ENCODE results near the gene CHST9. TPM values are rescaled to one million over a fixed set of nuclear protein-coding genes. Genes with fewer than 3 reads are reported as not detected.

CHST9 gene
- total and polyA plus RNA-seq, 2 donors (not counting 3 experiments of a cell fraction or from before 2014, with no cell fraction given) = not detected

DNA sequence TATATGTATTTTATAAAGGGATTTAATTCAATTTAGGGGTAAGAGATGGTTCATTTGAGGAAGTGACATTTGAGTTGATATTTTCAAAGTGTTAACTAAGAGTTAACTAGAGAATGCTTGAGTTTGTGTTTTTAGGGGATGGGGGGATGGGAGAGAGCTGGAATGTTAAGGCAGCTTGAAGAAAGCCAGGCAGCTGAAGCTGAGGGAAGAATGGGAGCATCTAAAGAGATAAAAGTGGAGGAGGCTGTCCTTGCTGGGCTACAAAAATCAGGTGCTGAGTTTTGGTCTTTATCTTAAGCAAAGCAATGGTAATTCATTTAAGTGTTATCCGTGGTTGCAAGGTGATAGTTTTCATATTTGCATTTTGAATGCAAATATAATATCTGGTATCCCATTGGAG is 9.2 kb downstream of the CHST9 start:
- no peak overlapping the region for H3K4me2 ChIP-seq (ENCODE audit: insufficient read depth, low read length)
- ChIA-PET CTCF (no interaction called here), POLR2A (no interaction called here)
- H3K36me3 ChIP-seq (ENCODE audit: control insufficient read depth in 2 of 2, extremely low read depth in 1 of 2, insufficient read depth in 2 of 2, low read length in 2 of 2) = no peaks in the 10 kb centered on the region
- no peaks in the 10 kb centered on the region for H4K20me1 ChIP-seq (replicated peaks; ENCODE audit: control insufficient read depth, extremely low read depth, insufficient read depth, low read length)
- no peaks in the 10 kb centered on the region for H3K9me3 ChIP-seq (replicated peaks; ENCODE audit: control insufficient read depth, insufficient read depth, low read length)
- H3K9ac ChIP-seq (replicated peaks; ENCODE audit: extremely low read depth, insufficient read depth, low read length) = no peak overlapping the region
- TF ChIP-seq MYC (IDR thresholded peaks at IDR 0.05; ENCODE audit: low read depth, low read length) (no peak), FOS (IDR thresholded peaks at IDR 0.05; ENCODE audit: borderline replicate concordance, insufficient read depth, low read length) (no peak), POLR2AphosphoS5 (IDR thresholded peaks at IDR 0.05; ENCODE audit: insufficient read depth, low read depth, low read length) (no peak)
- TF ChIP-seq, protein P1, sequence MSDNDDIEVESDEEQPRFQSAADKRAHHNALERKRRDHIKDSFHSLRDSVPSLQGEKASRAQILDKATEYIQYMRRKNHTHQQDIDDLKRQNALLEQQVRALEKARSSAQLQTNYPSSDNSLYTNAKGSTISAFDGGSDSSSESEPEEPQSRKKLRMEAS (IDR thresholded peaks at IDR 0.05; ENCODE audit: insufficient read depth, insufficient read length) = no peak
- TF ChIP-seq, protein P2, sequence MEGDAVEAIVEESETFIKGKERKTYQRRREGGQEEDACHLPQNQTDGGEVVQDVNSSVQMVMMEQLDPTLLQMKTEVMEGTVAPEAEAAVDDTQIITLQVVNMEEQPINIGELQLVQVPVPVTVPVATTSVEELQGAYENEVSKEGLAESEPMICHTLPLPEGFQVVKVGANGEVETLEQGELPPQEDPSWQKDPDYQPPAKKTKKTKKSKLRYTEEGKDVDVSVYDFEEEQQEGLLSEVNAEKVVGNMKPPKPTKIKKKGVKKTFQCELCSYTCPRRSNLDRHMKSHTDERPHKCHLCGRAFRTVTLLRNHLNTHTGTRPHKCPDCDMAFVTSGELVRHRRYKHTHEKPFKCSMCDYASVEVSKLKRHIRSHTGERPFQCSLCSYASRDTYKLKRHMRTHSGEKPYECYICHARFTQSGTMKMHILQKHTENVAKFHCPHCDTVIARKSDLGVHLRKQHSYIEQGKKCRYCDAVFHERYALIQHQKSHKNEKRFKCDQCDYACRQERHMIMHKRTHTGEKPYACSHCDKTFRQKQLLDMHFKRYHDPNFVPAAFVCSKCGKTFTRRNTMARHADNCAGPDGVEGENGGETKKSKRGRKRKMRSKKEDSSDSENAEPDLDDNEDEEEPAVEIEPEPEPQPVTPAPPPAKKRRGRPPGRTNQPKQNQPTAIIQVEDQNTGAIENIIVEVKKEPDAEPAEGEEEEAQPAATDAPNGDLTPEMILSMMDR (IDR thresholded peaks at IDR 0.05; ENCODE audit: extremely low read depth in 1 of 2, insufficient read depth in 1 of 2, low read depth in 1 of 2, low read length in 2 of 2) = no peak
- DNase-seq (ENCODE audit: low read depth, low spot score) = no peak
- no peak overlapping the region for H3K4me3 ChIP-seq (replicated peaks in 1 of 3; ENCODE audit: insufficient read depth in 1 of 3, low read depth in 1 of 3, low read length in 3 of 3)
- no peak overlapping the region for H2AFZ ChIP-seq (ENCODE audit: low read depth, low read length)
- no peaks in the 10 kb centered on the region for H3K9me1 ChIP-seq (replicated peaks; ENCODE audit: control insufficient read depth, extremely low read depth, insufficient read depth, low read length)
- dilution Hi-C loops (cut with MboI; ENCODE audit: extremely low pct_ligation_motif_present, low sequenced_read_pairs) = no loop called here
- no peaks in the 10 kb centered on the region for H3K27me3 ChIP-seq (ENCODE audit: control insufficient read depth in 2 of 2, insufficient read depth in 2 of 2, low read length in 2 of 2)
- no peaks in the 10 kb centered on the region for H3K79me2 ChIP-seq (ENCODE audit: control insufficient read depth, insufficient read depth, low read length)
- no peak overlapping the region for H3K27ac ChIP-seq (ENCODE audit: insufficient read depth, low read depth, low read length)
- no peak for FAIRE-seq
- intact Hi-C loops (cut with micrococcal nuclease) = no loop called here
- no peaks in the 10 kb centered on the region for H3K4me1 ChIP-seq (ENCODE audit: control insufficient read depth, extremely low read depth, insufficient read depth, low read length)
- BruUV-seq (replicated peaks) = no TSS peak

DNA sequence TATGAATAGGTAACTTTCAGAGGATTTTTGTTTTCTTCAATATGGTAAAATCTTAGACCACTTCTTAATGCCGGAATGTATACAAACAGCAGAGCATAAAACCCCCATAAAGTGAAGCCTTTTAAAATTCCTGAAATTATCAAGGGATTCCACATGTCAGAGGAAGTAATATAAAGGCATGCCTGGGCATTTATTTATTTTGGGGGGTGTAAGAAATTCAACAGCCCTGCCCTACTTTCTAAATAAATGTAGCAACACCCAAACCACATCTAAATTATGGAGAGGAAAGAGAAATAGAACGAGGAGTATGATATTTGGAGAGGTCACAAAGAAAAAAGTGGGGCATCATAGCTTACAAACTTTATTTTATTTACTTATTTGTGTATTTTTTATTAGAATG is 9.9 kb downstream of the CHST9 start:
- H3K36me3 ChIP-seq (ENCODE audit: control insufficient read depth in 2 of 2, extremely low read depth in 1 of 2, insufficient read depth in 2 of 2, low read length in 2 of 2) = no peaks in the 10 kb centered on the region
- H3K4me1 ChIP-seq (ENCODE audit: control insufficient read depth, extremely low read depth, insufficient read depth, low read length) = no peaks in the 10 kb centered on the region
- H3K4me3 ChIP-seq (replicated peaks in 1 of 3; ENCODE audit: insufficient read depth in 1 of 3, low read depth in 1 of 3, low read length in 3 of 3) = no peak overlapping the region
- no peak overlapping the region for H3K4me2 ChIP-seq (ENCODE audit: insufficient read depth, low read length)
- H3K9me3 ChIP-seq (replicated peaks; ENCODE audit: control insufficient read depth, insufficient read depth, low read length) = no peaks in the 10 kb centered on the region
- no peak overlapping the region for H3K9ac ChIP-seq (replicated peaks; ENCODE audit: extremely low read depth, insufficient read depth, low read length)
- intact Hi-C loops (cut with micrococcal nuclease) (no loop called here), dilution Hi-C loops (cut with MboI; ENCODE audit: extremely low pct_ligation_motif_present, low sequenced_read_pairs) (no loop called here)
- H3K79me2 ChIP-seq (ENCODE audit: control insufficient read depth, insufficient read depth, low read length) = no peaks in the 10 kb centered on the region
- ChIA-PET CTCF (no interaction called here), POLR2A (no interaction called here)
- no peaks in the 10 kb centered on the region for H3K9me1 ChIP-seq (replicated peaks; ENCODE audit: control insufficient read depth, extremely low read depth, insufficient read depth, low read length)
- no peak overlapping the region for H3K27ac ChIP-seq (ENCODE audit: insufficient read depth, low read depth, low read length)
- H2AFZ ChIP-seq (ENCODE audit: low read depth, low read length) = no peak overlapping the region
- BruUV-seq (replicated peaks) = no TSS peak
- no peaks in the 10 kb centered on the region for H3K27me3 ChIP-seq (ENCODE audit: control insufficient read depth in 2 of 2, insufficient read depth in 2 of 2, low read length in 2 of 2)
- TF ChIP-seq GATA2 (IDR thresholded peaks at IDR 0.05; ENCODE audit: insufficient read depth, insufficient read length, low read depth, low read length) (no peak), JUN (IDR thresholded peaks at IDR 0.05; ENCODE audit: borderline replicate concordance, insufficient read depth, insufficient read length, low read depth) (no peak), MYC (IDR thresholded peaks at IDR 0.05; ENCODE audit: low read depth, low read length) (no peak), FOS (IDR thresholded peaks at IDR 0.05; ENCODE audit: borderline replicate concordance, insufficient read depth, low read length) (no peak), POLR2AphosphoS5 (IDR thresholded peaks at IDR 0.05; ENCODE audit: insufficient read depth, low read depth, low read length) (no peak), EZH2 (IDR thresholded peaks at IDR 0.05; ENCODE audit: borderline replicate concordance, low read depth, low read length, severe bottlenecking) (no peak)
- TF ChIP-seq, protein P2 (IDR thresholded peaks at IDR 0.05; ENCODE audit: extremely low read depth in 1 of 2, insufficient read depth in 1 of 2, low read depth in 1 of 2, low read length in 2 of 2) = no peak
- TF ChIP-seq, protein P1 (IDR thresholded peaks at IDR 0.05; ENCODE audit: insufficient read depth, insufficient read length) = no peak
- FAIRE-seq = no peak
- DNase-seq (ENCODE audit: low read depth, low spot score) = no peak
- H4K20me1 ChIP-seq (replicated peaks; ENCODE audit: control insufficient read depth, extremely low read depth, insufficient read depth, low read length) = no peaks in the 10 kb centered on the region

Measured in endothelial cell of umbilical vein (primary cell).